GM13977 (cell line): Measurements from ENCODE around the gene NR5A1.
A peak's percentile ranks its signal among the peaks of the same experiment; 100 is the strongest.

Source experiments
- DNase-seq: peaks from one replicate; pipeline ENCODE4 v3.0.0; 2012; ENCODE audit warnings: low spot score
- in situ Hi-C: fragments of 300-500 bp; cut with MboI; formaldehyde crosslinking; loops from one replicate; pipeline ENCODE4 v1.12.0; 2022; ENCODE audit warnings: low sequenced_read_pairs, low pct_unique_long_range_greater_than_20kb, mixed read lengths, inconsistent platforms; ENCODE audit not compliant: unreplicated experiment
- TF ChIP-seq, protein P1 (sequence below): IDR thresholded peaks from 2 replicates; pipeline ENCODE4 v1.5.1; 2012; ENCODE audit warnings: mild to moderate bottlenecking, control low read depth; ENCODE audit not compliant: insufficient read depth; ENCODE audit errors: extremely low read depth, missing control alignments

NR5A1 gene

DNA sequence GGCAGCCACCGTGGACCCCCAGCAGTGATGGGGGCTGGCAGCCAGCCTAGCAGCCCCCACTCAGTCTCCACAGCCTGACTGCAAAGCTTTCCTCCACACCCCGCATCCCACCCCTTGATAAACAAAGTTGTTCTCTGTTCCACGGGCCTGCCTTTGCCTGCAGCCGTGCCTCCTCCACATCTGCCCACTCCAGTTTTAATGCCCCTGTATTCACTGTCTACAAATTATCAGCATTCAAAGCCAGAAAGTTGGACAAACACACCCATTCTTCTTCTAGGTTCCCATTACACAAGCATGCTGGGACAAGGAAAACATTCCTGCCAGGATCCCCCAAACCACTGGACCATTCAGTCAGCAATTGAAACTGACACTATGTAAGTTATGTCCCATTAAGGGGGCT lies 23.0 kb upstream of the NR5A1 start:
- in situ Hi-C loops: no loop called here
- TF ChIP-seq, protein P1, sequence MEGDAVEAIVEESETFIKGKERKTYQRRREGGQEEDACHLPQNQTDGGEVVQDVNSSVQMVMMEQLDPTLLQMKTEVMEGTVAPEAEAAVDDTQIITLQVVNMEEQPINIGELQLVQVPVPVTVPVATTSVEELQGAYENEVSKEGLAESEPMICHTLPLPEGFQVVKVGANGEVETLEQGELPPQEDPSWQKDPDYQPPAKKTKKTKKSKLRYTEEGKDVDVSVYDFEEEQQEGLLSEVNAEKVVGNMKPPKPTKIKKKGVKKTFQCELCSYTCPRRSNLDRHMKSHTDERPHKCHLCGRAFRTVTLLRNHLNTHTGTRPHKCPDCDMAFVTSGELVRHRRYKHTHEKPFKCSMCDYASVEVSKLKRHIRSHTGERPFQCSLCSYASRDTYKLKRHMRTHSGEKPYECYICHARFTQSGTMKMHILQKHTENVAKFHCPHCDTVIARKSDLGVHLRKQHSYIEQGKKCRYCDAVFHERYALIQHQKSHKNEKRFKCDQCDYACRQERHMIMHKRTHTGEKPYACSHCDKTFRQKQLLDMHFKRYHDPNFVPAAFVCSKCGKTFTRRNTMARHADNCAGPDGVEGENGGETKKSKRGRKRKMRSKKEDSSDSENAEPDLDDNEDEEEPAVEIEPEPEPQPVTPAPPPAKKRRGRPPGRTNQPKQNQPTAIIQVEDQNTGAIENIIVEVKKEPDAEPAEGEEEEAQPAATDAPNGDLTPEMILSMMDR: no peak
- DNase-seq: no peak

DNA sequence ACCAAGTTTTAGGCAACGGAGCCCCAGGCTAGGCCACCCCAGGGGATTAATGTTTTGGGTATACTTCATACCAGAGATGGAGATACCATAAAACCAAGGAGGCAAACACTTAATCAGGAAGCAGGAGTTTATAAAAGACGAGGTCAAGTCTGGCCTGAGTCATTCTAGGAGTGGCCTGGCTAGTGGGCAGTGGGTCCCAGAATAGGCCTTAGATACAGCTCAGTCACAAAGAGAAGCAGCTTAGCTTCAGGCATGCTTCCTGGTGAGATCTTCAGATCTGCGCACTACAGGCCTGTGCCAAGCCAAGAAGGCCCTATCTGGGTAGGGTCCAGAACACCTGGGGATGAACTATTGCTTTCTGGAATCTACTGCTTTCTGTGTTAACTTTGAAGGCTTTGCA lies 20.6 kb upstream of the NR5A1 start:
- DNase-seq: no peak
- in situ Hi-C loops: no loop called here
- TF ChIP-seq, protein P1: no peak

DNA sequence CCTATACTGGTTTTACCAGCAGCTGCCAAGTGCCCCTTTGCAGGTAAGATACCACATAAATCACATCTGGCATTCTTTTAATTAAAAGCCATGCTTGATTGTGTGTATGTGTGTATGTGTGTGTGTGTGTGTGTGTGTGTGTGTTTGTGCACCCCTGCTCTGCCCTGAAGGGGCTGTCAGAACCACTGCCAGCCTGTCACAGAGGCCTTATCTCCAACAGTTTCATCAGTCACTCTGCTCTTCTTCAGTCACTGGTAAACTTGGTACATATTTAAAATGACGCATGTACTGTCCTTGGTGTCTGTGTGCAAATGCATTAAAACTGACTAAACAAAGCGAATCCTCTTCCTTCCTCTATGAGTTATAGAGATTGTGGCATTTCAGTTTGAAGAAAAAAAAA lies 19.0 kb upstream of the NR5A1 start:
- no peak for DNase-seq
- in situ Hi-C loops: no loop called here
- TF ChIP-seq, protein P1: no peak

DNA sequence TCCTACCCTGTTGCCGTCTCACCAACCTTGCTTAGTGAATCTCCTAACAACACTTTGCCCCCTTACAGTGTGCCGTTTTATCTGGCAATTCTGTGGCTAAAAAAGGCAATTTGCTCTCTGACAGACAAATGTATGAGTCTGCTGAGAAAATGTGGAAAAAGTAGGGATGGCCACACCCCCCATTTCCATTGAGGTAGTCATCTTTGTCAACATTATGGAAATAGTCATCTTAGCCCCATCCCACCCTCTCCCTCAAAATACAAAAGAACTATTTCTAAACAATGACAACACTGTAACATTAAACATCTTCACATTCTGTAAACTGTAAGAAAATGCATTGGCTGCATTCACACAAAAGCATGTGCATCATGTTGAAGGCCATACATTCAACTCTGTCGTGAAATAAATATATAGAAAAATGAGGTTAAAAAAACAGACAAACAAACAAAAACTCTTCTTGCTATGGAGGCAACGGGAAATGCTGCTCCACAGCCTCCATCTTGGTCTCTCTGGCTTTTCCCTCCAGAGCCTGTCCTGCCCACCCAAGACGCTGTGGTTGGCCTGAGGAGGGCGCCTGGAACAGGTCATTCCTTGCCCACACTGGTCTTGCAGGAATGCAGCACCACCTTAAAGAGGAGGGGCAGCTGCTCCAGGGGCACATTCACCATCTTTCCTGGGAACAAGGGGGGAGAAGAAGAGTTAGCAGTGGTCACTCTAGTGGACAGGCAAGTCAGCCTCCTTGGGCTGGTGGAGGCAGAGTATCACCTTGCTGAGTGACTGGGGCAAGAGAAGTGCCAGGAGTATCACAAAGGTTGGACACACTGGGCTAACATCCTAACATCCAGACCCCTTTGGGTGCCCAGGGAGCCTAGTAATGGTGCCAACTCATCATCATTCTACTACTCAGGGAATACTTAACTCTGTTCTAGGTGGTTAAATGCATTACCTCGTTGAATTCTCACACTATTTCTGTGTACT lies 15.2 kb upstream of the NR5A1 start:
- no peak for DNase-seq
- in situ Hi-C loops: no loop called here

DNA sequence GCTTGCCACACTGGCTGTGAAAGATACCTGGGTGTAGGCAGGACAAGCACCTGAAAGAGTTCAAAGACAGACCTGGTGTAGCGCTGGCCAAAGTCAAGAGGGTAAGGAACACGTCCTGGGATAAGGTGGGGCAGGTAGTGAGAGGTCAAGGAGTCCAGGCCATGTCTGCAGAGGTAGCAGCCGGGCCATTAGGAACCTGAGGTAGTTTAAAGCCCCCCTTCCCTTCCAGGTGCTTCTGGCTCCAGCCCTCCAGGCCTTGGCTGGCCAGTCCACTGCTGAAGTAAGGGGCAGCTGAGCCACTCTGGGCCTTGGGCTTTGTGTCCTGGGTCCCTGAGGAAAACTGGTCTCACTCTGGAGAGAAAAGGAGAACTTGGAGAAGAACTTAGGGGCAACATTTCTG lies 13.9 kb upstream of the NR5A1 start:
- TF ChIP-seq, protein P1: no peak
- no peak for DNase-seq
- in situ Hi-C loops: no loop called here

More for the DNA sequence above, 15.2 kb upstream of the NR5A1 start:
- TF ChIP-seq, protein P1: peak; percentile 10

DNA sequence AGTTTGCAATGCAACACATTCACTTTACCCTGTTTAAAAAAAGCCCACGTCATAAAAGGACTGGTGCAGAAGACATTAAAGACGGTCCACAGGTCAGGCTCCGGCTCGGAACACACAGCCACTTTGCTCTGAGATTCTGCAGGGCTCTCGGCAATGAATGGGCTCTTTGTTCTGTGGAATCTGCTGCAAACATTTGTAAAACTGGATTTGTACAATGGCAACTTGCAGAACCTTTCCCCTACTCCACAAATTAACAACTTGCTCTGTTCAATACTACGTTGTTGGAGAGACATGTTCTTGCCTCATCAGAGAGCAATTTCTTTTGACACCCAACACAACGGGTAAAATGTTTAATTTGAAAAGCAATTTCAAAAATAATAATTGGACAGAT lies 13.0 kb upstream of the NR5A1 start:
- no peak for DNase-seq
- TF ChIP-seq, protein P1: no peak
- in situ Hi-C loops: no loop called here
